ENCODE measurements around the gene PEX10. TPM values are rescaled to one million over a fixed set of nuclear protein-coding genes. Genes with fewer than 3 reads are reported as not detected.

The PEX10 gene
- total RNA-seq, 1 donor from 2014 or later, result 14.6 TPM

- Histone ChIP-seq H3K4me3 (no peak overlapping the region), H3K4me1 (no peaks in the 10 kb centered on the region), H3K27me3 (no peaks in the 10 kb centered on the region), H3K9me3 (no peaks in the 10 kb centered on the region), H3K36me3 (no peaks in the 10 kb centered on the region), H3K27ac (no peak overlapping the region)
- no peak for DNase-seq
- no peak for ATAC-seq
- TF ChIP-seq, protein P1, sequence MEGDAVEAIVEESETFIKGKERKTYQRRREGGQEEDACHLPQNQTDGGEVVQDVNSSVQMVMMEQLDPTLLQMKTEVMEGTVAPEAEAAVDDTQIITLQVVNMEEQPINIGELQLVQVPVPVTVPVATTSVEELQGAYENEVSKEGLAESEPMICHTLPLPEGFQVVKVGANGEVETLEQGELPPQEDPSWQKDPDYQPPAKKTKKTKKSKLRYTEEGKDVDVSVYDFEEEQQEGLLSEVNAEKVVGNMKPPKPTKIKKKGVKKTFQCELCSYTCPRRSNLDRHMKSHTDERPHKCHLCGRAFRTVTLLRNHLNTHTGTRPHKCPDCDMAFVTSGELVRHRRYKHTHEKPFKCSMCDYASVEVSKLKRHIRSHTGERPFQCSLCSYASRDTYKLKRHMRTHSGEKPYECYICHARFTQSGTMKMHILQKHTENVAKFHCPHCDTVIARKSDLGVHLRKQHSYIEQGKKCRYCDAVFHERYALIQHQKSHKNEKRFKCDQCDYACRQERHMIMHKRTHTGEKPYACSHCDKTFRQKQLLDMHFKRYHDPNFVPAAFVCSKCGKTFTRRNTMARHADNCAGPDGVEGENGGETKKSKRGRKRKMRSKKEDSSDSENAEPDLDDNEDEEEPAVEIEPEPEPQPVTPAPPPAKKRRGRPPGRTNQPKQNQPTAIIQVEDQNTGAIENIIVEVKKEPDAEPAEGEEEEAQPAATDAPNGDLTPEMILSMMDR (IDR thresholded peaks at IDR 0.05), result no peak
- intact Hi-C loops (cut with DNase I), result no loop called here
These were observed 48.4 kb downstream of the PEX10 start for GRCh38 chr1:2363847-2364513.

- no peaks in the 10 kb centered on the region for H3K9me3 ChIP-seq
- no peaks in the 10 kb centered on the region for H3K4me1 ChIP-seq
- intact Hi-C loops (cut with DNase I), result no loop called here
- TF ChIP-seq, protein P1 (IDR thresholded peaks at IDR 0.05), result no peak
- H3K4me3 ChIP-seq, result no peak overlapping the region
- no peak for ATAC-seq
- H3K27ac ChIP-seq, result no peak overlapping the region
- DNase-seq, result peak; percentile 32
- H3K36me3 ChIP-seq, result no peaks in the 10 kb centered on the region
- H3K27me3 ChIP-seq, result no peaks in the 10 kb centered on the region
These were observed 51.6 kb downstream of the PEX10 start for GRCh38 chr1:2360588-2361364.

DNA sequence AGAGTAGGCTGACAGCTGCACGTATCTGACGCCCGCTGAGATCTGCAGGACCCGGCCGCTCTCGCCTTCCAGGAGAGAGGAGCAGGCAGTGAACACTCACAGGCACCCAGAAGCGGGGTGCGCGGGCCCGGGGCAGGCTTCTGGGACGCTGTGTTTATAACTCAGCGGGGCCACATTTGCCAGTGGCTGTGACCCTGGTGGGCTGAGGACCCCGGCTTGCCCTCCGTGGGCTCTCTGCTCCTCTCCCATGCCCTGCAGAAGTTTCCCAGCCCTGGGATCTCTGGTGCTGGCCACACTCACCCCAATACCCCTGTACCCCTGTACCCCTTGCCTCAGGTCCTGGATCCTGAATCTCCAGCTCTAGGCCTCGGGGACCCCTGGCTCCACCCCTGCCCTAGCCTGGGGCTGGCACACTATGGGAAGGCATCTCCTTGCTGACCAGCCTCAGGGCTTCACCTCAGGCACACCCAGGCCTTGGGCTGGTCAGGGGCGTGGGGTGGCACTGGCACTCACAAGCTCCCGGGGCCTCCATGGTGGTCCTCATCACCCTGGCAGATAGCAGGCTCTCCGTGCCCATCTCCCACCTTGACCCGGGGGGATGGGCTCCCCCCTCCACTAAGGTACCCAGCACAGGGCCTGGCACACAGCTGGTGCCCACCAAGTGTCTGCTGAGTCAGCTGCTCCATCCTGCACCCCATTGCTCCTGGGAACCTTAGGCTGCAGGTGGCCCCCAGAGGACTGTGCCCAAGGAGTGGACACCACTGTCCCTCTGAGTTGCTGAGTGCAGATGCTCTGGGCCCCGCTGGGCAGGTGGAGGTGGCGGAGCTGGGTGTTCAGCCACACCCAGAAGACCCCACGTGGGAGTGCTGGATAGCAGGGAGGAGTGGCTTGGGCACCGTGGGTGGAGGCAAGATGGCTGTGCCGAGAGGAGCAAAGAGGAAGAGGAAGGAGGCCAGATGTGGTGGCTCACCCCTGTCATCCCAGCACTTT lies 53.4 kb downstream of the PEX10 start:
- Histone ChIP-seq H3K27me3 (no peaks in the 10 kb centered on the region), H3K4me1 (no peaks in the 10 kb centered on the region), H3K4me3 (no peak overlapping the region), H3K36me3 (no peaks in the 10 kb centered on the region), H3K27ac (no peak overlapping the region), H3K9me3 (no peaks in the 10 kb centered on the region)
- TF ChIP-seq, protein P1 (IDR thresholded peaks at IDR 0.05), result no peak
- DNase-seq, result peak; percentile 54
- intact Hi-C loops (cut with DNase I), result no loop called here
- ATAC-seq, result no peak

DNA sequence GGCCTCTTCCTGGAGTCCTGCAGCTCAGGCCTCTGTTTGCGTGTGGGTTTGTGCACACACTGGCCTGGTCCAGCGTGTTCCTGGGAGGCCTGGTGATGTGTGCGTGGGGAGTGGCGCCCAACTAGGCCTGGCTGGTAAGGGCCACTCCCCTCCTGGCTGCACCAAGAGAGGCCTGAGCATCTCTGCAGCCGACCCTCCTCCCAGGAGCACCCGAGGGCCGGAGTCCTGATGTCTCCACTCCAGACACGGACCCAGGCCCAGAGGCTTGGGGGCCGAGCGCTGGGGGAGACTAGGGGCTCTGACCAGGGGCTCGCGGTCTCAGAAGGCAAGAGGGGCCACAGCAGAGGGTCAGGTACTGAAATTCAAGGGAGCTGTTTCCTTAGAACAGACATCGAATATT lies 54.3 kb downstream of the PEX10 start:
- TF ChIP-seq, protein P1 (IDR thresholded peaks at IDR 0.05), result no peak
- no peaks in the 10 kb centered on the region for H3K27me3 ChIP-seq
- DNase-seq (peak; percentile 22), ATAC-seq (no peak)
- no peaks in the 10 kb centered on the region for H3K36me3 ChIP-seq
- H3K4me3 ChIP-seq, result no peak overlapping the region
- H3K4me1 ChIP-seq, result no peaks in the 10 kb centered on the region
- H3K9me3 ChIP-seq, result no peaks in the 10 kb centered on the region
- intact Hi-C loops (cut with DNase I), result no loop called here
- H3K27ac ChIP-seq, result no peak overlapping the region

All from upper lobe of right lung (tissue), 1 donor.